Stimulated activated CD4-positive, alpha-beta T cell treated with anti-CD3 and anti-CD28 coated beads, Interleukin-1b, Interleukin-23, amount 100 ng/mL, for 4 hours (primary cell): Measurements from ENCODE around the gene ADAT3.
"Not testable (repeated sequence)": the region's sequence is repeated elsewhere in the genome, so short reads cannot be mapped to it uniquely, and the experiment has no call there.

Experiments used
- DNase-seq, 2 donors: peaks; one replicate each; pipeline ENCODE4 v3.0.0-alpha.2; 2020; ENCODE audit warnings: low read depth in 2 of 2

Gene ADAT3

DNA sequence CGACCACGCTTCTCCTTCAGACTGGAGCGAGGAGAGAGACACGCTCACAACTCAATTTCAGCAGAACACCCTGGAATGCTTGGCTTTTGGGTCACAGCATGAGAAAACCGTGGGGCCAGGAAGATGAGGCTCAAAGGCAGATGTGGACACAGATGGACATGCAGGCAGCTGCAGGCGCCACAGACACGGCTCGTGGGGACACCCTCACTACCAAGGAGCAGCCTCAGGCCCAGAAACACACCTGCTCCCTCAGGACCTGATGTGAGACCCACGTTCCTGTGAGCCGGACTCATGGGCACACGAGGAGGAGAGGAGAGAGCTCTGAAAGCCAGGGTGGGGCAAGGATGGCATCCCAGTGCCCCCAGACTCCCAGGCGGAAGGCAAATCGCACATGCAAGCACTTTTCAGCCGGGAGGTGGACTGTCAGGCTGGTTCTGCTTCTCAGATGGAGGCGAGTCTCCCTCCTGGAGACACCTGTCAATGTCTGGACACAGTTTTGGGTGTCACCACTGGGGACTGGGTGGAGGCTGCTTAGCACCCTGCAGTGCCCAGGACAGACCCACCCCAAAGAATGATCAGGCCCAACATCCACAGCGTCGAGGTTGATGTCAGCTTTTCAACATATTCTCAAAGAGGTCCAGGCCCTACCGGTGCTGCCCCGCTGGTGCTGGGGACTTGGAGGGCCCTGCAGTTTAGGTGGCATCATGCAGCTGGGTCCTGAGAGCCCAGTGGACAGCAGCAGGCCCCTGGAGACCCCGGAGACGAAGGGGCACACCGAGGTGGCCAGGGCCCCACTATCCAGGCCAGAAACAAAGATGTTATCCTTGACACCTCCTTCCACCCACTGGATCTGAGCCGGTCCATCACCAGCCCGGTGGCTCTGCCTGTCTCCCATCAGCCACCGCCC lies 22.2 kb upstream of the ADAT3 start:
- no peak for DNase-seq

- DNase-seq = no peak
These were observed 21.4 kb upstream of the ADAT3 start for GRCh38 chr19:1883784-1884183.

- peak in 1 of 2 donors; percentile 43 for DNase-seq
These were observed 20.9 kb upstream of the ADAT3 start for GRCh38 chr19:1884291-1884718.

- DNase-seq = no peak
These were observed 20.4 kb upstream of the ADAT3 start for GRCh38 chr19:1884719-1885334.

DNA sequence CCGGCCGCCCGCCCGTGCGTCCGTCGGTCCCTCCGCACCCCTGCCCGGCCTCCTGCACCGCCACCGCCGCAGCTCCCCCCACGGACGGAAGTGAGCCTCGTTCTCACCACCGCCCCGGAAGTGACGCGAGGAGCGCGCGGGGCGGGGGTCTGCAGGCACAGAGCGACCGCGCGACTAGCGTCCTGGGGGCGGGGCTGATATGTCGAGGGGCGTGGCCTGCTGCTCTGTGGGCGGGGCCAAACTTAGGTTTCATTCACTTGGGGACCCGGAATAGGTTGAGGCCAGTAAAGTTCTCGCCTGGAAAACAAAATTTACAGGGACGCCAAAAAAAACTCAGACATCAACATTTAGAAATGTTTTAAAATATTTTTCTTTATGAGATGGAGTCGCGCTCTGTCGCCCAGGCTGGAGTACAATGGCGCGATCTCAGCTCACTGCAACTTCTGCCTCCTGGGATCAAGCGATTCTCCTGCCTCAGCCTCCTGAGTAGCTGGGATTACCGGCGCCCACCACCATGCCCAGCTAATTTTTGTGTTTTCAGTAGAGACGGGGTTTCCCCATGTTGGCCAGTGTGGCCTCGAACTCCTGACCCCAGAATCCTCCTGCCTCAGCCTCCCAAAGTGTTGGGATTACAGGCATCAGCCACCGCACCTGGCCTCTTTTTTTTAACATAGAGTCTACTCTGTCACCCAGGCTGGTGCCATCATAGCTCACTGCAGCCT lies 19.6 kb upstream of the ADAT3 start, which contains the start of gene ABHD17A:
Gene ABHD17A (minus strand): TSS at position 99 of the 722 bp plus-strand sequence. CDS start 3,930 bp downstream, outside the sequence.
- peak; percentile 94 to 95 for DNase-seq

DNA sequence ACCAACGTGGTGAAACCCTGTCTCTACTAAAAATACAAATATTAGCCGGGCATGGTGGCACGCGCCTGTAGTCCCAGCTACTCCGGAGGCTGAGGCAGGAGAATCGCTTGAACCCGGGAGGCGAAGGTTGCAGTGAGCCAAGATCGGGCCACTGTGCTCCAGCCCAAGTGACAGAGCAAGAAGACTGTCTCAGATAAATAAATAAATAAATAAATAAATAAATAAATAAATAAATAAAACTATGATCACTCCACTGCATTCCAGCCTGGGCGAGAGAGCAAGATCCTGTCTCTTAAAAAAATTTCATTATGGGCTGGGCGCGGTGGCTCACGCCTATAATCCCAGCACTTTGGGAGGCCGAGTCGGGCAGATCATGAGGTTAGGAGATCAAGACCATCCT lies 18.8 kb upstream of the ADAT3 start:
- DNase-seq = not testable (repeated sequence)

DNA sequence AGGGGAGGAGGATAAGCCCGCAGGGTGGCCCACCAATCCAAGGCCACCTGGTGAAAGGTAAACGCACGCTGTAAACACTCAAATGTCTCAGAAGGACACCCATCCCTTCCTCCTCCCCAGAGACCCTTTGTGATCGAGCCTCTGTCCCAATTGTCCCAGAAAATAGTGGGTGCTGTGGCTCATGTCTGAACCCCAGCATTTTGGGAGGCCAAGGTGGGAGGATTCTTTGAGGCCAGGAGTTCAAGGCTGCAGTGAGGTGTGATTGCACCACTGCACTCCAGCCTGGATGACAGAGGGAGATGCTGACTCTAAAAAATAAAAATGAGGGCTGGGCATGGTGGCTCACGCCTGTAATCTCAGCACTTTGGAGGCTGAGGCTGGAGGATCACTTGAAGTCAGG lies 16.8 kb upstream of the ADAT3 start:
- DNase-seq = no peak

DNA sequence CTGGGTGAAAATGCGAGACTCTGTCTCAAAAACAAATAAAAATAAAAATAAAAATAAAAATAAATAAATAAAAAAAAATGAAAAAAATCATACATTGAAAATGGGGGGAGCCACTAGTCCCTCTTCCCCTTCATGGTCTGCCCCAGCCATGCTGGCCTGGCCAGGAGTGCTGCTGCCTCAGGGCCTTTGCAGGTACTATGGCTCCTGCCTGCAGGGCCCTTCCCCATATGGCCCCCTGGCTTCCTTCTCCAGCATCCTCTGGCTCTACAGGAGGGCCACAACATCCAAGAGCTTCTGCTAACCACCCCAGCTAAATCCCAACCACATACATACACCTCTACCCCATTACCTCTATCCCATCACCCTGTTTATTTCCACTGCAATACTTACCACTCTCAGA lies 15.3 kb upstream of the ADAT3 start:
- no peak for DNase-seq

DNA sequence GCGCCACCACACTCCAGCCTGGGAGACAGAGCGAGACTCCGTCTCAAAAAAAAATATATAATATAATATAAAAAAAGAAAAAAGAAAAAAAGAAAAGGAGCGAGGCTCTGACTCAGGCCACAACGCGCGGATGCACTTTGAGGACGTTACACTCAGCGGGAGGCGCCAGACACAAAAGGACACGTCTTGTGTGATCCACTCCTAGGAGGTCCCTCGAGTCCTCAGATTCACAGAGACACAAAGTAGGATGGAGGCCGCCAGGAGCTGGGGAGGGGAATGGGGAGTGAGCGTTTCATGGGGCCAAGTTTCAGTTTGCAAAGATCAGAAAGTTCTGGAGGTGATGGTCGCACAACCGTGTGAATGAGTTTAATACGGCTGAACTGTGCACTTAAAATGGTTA lies 11.4 kb upstream of the ADAT3 start:
- DNase-seq = no peak

GRCh38 chr19:1896508-1896907 lies 8.7 kb upstream of the ADAT3 start:
- DNase-seq = no peak

- no peak for DNase-seq
These were observed 3.2 kb upstream of the ADAT3 start for GRCh38 chr19:1901940-1902404.

DNA sequence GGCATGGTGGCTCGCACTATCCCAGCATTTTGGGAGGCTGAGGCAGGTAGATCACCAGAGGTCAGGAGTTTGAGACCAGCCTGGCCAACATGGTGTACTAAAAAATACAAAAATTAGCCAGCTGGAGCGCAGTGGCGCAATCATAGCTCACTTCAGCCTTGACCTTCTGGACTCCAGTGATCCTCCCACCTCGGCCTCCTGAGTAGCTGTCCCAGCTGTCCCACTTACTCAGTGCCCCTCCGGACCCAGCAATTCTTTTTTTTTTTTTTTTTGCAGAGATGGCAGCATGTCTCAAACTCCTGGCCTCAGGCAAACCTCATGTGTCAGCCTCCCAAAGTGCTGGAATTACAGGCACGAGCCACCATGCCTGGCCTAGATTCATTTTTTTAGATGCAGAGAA lies 2.3 kb upstream of the ADAT3 start:
- DNase-seq = no peak

DNA sequence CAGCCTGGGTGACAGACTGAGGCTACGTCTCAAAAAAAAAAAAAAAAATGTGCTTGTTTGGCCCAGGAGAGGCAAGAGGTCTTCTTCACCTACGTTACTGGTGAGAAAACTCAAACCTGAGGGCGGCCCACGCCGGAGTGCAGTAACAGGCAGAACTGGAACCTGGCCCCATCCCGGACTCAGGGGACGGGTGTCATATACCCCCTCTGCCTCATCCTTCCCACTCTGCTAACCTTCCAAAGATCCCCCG lies 414 bp upstream of the ADAT3 start:
- DNase-seq = no peak

GRCh38 chr19:1905863-1906375 lies 720 bp downstream of the ADAT3 start:
- DNase-seq = no peak

DNA sequence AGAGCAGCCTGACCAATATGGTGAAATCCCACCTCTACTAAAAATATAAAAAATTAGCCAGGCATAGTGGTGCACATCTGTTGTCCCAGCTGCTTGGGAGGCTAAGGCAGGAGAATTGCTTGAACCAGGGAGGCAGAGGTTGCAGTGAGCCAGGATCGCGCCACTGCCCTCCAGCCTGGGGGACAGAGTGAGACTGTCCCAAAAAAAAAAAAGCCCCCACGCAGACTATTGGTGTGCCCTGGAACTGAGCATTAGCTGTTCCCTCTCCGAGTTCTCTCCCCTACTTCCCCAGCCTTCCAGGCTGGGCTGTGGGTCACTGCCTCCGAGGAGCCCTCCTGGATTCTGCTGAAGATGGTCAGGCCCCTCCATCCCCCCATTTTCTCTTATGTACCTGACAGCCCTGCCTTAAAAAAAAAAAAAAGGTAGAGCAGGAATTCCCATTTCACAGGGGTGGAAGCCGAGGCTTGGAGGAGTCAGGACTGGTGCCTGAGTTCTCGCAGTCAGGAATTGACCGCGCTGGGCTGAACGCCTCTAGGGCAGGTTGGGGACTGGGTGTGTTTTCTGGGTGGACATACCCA lies 1.9 kb downstream of the ADAT3 start:
- no peak for DNase-seq

DNA sequence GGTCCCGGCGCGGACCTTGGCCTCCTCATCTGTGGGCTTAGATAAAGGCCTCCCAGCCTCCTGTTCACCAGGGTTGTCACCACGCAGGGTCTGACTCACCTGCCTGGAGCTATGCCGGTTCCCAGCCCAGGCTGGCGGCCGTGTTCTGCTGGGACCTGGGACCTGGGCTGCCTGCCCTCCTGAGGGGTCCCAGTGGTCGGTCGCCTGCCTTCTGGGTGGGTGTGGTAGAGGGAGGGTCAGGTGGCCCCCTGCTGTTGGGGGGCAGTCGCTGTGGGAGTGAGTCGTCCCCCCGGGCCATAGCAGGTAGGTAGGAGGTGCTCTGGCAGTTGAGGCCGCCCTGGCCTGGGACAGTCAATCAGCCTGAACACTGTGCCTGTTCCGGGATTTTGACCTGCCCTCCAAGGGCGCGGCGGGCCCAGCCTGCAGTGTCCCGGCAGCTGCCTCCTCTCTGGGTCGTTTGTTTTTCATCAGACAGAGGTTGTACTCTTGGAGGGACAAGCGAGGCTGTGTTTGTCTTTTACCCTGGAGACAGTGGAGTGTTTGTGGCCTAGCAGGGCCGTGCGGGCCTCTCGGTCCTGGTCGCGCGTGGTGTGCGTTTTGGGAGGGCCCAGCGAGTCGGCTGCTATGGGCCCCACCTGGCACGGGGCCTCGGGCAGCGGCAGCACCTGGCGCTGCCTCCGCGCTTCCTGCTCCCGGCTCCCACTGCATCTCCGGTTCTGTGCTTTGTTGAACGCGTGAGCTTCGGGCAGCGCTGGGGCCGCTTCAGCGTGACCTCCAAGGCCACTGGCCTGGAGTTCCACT lies 2.6 kb downstream of the ADAT3 start:
- DNase-seq = no peak

- DNase-seq = no peak
These were observed 3.1 kb downstream of the ADAT3 start for GRCh38 chr19:1908364-1908678.

GRCh38 chr19:1909761-1910080 lies 4.5 kb downstream of the ADAT3 start:
- DNase-seq = no peak

GRCh38 chr19:1910177-1910576 lies 5.0 kb downstream of the ADAT3 start:
- no peak for DNase-seq

DNA sequence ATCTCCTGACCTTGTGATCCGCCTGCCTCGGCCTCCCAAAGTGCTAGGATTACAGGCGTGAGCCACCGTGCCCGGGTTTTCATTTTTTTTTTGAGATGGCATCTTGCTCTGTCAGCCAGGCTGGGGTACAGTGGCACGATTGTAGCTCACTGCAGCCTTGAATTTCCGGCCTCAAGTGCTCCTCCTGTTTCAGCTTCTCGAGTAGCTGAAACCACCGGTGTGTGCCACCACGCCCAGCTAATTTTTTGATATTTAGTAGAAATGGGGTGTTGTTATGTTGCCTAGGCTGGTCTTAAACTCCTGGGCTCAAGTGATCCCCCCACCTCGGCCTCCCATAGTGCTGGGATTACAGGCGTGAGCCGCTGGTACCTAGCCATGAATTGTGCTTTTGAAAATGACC lies 5.9 kb downstream of the ADAT3 start:
- DNase-seq = no peak

DNA sequence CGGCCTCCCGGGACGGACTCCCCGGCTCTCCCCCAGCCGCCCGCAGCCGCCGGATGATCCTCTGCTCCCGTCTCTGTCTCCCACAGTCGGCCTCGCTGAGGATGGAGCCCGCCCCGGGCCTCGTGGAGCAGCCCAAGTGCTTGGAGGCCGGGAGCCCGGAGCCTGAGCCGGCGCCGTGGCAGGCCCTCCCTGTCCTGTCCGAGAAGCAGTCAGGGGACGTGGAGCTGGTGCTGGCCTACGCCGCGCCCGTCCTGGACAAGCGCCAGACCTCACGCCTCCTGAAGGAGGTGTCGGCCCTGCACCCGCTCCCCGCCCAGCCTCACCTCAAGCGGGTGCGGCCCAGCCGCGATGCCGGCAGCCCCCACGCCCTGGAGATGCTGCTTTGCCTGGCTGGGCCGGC lies 6.8 kb downstream of the ADAT3 start:
- DNase-seq = no peak
